HG02642 (cell line): ENCODE data around the gene NCBP2.

Experiments
- ATAC-seq: cut with Tn5 transposase; IDR thresholded peaks from one replicate; pipeline ENCODE4 v1.9.1; 2021; ENCODE audit warnings: mild to moderate bottlenecking; ENCODE audit not compliant: unreplicated experiment, poor library complexity

The NCBP2 gene

DNA sequence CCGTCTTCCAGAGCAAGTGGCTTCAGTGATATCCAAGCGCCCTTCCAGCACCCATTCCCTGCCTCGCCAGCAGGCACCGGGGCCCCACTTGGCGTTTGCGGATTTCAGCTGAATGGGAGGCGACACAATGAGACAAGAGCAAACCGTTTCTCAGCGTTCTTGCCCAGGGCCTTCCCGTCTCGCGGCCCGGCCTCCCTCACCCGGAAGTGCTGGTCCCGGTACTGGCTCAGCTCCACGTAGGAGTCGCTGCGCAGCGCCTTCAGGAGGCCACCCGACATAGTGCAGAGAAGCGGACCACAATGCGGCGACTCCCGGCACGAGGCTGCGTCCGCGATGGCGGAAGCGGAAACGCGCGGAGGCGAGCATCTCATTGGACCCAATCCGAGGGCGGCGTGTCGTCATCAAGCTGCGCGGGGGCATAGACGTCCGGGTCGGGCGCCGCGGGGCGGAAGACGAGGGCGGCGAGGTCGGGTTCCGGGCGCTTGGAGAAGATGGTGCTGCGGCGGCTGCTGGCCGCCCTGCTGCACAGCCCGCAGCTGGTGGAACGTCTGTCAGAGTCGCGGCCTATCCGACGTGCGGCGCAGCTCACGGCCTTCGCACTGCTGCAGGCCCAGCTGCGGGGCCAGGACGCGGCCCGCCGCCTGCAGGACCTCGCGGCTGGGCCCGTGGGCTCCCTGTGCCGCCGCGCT is at the start of gene NCBP2:
TSS of gene NCBP2 (minus strand) at position 303 of the 689 bp plus-strand sequence. CDS start at position 278, 25 bp downstream.
- peak; percentile 91 for ATAC-seq

DNA sequence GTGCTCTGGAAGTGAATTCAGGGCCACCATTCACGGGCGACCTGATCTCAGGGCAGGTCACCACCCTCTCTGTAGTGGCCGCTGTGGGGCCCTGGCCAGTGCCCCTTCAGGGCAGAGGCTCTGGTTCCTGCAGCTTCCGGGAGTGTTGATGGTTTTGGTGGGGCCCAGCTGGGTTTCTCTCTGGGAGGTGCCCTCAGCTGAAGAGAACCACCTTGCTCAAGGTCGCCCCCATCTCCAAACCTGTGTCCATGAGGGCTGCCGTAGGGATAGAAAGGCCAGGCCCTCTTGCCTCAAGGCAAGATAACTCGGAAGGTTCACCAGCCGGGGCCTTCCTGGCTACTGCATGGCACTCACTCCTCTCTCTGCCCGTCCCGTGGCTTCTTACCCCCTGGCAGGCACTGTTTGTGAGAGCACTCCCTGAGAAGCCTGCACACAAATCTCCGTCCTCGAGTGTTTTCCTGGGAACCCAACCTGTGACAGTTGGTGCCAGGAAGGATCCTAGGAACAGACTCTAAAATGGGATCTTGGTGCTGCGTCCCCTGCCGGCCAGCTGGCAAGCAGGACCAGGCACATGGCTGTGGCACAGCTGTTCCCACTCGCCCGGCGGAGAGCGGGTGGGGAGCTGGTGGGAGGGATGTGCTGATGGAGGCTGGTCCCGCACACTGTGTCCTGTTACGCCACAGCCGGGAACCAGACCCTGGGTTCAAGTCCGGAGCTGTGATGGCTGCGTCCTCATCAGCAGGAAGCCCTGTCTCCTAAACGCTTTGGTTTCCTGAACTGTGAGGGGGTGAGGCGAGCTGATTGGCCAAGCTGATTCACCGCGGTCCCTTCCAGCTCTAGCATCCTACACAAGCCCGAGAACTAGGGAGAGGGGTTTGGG is 49.5 kb upstream of the NCBP2 start:
- no peak for ATAC-seq

DNA sequence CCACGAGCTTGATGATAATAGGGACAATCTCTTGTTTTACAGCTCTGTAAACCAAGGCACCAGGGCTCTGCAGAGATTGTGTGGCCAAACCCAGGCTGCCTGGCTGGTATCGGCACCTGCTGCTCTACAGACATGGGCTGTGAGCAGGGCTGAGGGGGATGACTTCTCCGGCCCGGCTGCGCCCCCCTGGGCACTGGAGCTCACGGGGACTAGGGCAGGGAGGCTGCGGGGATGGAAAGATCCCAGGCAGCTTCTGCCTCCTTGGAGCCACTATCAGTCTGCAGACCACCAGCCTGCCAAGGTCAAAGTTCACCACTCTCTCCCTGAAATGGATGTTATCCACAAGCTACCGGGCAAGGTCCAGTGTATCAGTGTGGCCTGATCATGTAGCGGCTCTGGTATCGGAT is 48.3 kb upstream of the NCBP2 start:
- ATAC-seq: no peak

DNA sequence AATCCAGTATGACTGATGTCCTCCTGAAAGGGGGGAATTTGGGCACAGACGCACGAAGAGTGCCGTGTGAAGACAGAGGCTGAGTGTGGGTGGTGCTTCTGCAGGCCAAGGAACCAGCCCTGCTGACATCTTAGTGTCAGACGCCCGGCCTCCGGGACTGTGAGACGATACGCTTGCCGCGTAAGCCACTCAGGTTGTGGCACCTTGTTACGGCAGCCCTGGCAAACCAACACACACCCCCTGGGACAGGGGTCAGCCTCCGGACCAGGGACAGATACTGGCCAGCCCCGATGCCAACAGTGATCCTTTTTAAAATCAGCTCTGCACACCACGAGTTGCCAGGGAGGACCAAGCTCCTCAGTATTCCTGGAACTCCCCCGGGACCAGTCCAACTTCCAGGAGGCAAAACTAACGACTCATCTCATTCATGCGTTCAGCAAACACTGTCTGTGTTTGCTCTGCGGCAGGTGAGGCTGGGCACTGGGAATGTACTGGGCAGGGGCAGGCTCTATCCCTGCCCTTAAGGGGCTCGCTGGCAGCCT is 47.5 kb upstream of the NCBP2 start:
- ATAC-seq: no peak

DNA sequence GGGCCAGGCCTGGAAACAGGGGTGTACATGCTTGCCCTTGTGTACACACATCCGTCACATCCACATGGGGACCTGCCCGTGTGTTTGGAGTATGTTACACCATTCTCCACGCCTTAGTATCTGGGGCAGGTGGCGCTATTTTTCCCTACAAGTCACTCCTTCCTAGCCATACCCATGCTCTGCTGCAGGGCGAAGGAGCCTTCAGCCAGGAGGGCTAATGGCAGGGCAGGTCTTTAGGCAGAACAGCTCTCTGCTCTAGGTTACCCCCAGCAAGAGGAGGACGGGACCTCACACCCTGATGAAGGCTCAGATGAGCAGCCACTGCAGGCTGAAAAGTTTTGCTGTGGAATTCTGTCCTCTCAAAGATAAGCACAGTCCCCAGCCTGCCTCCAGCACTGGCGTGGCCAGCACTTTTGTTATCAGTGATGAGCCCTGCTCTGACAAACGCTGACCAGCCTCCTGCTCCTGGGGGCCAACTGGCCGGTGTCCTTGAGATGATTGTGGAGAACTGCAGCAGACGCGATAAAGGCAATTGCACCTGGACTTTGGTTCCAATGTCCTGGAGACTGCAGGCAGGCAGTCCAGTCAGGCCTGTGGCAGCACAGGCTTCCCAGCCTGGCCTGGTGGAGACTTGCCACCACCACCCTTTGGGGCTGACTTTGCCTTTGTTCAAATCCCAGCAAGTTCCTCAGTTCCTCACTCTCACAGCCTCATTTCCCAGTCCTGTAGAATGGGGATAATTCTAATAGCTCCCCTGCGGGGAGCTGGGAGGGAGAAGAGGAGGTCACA is 46.1 kb upstream of the NCBP2 start:
- no peak for ATAC-seq

DNA sequence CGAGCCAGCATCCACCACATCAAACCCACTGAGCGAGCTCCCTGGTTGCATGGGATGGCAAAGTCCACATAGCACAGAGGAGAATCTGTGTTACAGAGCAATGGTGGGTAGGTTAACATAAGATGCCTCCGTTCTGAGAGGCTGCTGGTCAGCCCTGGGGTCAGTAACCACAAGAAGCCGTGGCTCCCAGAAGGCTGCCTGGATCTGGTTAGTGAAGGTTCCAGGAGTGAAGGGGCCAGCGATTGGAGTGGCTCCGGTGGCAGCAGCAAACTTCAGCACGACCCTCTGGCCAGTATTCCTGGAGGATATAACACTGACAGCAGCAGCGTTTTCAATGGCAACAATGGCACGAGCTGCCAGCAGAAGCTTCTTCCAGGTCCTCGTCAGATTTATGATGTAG is 44.7 kb upstream of the NCBP2 start:
- ATAC-seq: no peak

DNA sequence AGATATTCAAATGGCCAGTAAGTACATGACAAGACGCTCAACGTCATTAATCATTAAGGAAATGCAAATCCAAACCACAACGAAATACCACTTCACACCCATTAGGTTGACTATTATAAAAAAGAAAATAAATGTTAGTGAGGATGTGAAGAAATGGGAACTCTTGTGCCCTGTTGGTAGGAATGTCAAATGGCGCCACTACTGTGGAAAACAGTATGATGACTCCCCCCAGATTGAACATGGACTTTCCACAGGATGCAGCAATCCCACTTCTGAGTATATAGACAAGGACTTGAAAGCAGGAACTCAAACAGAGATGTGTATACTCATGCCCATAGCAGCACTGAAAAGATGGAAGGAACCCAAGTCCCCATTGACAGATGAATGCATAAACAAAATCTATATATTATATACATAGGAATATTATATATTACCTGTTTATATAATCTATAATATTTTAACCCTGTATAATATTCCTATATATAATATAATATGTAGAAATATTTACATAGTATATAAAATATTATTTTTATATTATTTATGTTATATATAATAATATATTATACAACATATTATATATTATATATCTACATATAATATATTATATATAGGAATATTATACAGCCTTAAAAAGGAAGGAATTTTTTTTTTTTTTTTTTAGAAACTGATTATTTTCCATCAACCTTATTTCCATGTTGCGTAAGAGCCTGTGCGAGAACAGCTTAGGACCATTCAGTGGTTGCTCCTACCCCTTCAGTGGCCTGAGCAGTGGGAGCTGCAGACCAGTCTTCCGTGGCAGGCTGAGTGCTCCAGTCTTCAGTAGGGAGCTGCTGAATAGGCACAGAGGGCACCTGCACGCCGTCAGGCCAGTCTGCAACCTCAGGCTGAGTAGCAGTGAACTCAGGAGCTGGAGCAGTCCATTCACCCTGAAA is 43.9 kb upstream of the NCBP2 start:
- no peak for ATAC-seq

DNA sequence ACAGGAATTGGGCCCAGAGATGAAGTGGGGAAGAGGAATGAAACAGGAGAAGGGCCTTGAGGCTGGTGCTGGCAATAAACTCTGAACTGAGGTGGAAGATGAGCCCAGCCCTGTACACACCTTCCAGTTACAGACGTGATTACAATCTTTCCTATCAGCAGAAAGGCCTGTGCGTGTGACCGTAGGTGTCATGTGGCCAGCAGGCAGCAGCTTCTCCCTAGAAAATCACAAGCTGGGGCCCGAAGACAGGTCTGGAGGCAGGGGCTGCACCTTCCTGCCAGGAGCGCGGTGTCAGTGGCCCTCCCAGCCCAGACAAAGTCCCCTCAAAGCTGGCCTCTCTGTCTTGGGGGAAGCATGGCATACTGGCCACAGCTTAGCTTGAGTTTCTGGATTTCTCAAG is 43.0 kb upstream of the NCBP2 start:
- no peak for ATAC-seq

DNA sequence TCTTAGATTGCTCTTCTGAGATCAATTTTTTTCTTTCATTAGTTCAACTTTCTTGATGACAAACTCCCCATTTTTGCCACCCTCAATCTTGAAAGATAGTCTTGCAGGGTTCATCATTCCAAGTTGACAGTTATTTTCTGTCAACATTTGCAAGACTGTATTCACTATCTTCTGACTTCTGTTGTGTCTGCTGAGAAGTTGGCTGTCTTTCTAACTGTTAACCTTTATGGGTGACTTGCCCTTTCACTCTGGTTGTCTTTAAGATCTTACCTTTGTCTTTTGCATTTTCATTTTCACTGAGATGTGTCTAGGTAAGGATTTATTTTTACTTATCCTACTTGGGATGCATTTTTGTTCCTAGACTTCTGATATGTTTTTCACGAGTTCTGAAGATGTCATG is 40.9 kb upstream of the NCBP2 start:
- no peak for ATAC-seq

DNA sequence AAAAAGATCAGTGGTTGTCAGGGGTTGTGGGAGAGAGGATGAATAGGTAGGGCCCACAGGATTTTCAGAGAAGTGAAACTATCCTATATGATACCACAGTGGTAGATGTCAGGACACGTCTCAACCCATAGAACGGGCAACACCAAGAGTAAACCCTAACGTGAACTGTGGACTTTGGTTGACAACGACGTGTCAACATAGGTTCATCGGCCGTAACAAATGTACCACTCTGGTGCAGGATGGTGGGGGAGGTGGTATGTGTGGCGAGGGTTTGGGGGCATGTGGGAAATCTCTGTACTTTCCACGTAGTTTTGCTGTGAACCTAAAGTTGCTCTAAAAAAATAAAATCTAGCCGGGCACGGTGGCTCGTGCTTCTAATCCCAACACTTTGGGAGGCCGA is 39.3 kb upstream of the NCBP2 start:
- ATAC-seq: no peak

DNA sequence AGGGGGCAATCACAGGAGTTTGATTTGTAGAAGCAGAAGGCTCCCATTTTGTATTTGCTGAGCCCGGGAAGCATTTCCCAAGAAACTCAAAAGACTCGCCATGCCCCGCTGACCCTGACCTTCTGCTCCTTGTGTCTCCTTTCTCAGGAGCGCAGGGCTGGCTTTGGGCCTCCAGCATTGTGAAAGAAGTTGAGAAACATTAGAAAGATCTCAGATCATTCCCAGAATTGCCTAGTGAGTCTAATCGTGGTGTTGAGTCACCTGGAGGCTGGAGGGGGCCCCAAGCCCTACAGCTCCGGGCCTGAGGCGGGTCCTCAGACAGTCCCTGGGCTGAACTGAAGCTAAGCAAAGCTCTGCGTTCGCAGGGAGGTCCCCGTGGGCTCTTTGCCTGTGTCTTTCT is 37.2 kb upstream of the NCBP2 start:
- no peak for ATAC-seq

DNA sequence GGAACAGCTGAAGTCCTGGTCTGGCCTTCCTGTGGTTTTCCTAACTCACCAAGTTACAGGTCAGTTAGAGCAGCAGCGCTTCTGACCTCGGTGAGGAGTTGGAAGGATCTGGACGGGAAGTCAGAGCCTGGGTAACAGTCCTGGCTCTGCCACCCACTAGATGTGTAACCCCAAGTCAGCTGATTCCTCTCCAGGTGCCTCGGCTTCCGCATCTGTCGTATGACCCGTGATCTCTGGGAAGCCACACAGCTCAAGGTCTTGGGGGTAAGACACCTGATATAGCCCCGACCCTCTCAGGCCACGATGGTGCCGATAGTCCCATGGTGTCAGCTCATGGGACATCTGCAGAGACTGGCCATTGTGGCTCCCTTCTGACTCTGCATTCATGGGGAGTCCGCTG is 34.6 kb upstream of the NCBP2 start:
- no peak for ATAC-seq

DNA sequence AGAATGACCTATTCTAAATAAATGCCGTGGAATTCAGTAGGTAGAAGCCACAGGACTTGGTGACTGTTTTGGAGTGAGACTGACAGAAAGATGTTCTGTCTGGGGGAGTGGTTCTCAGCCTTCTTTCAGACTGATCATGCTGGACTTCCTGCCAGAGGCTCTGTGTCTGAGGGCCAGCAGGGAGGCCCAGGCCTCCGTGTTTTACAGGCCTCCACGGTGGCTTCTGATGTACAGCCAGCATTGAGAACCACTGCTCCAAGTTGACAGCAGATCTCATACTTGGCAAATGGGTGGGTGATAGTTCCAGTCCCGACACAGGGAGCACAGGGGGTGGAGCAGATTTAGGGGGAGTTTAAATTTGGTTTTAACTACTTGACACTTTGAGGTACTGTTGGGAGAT is 33.0 kb upstream of the NCBP2 start:
- no peak for ATAC-seq

DNA sequence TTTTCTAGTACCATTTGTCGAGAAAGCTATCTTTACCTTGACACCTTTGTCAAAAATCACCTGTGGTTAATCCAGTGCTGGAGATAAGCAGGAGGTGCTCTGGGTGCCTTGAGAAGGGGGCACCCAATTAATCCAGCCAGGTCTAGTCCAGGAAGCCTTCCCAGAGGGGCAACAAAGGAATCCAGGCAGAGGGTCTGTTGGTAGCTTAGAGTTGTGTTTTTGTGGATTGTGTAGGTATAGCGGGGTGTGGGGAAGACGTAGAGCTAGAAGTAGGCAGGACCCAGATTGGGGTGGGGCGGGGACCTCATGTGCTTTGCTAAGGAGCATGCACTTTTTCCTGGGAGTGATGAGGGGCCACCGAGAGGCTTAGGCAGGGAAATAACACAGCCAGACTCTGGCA is 32.3 kb upstream of the NCBP2 start:
- no peak for ATAC-seq

DNA sequence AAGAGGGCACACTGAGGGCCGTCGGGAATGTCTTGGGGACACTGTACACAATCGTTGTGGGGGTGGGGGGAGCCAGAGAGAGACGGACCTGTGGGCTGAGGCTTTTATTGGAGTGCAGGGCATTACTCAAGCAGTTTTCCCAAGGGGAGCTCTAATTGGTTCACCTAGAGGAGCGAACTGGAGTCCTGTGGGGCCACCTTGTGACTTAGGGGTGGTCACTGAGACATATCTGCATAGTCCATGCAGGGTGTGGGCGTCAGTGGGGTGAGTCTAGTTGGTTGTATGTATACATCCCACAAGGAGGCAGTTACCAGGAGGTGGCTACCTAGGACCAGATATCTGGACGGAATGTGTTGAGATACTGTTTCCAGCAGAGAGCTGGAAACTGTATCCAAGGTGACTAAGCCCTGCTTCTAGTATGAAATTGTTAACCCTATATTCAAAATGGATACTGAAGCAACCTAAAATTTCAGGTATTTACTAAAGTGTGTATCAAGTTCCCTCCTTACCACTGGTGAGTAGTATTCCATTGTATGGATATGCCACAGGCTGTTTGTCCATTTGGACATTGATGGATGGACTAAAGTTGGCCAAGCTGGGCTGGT is 28.9 kb upstream of the NCBP2 start:
- ATAC-seq: no peak

DNA sequence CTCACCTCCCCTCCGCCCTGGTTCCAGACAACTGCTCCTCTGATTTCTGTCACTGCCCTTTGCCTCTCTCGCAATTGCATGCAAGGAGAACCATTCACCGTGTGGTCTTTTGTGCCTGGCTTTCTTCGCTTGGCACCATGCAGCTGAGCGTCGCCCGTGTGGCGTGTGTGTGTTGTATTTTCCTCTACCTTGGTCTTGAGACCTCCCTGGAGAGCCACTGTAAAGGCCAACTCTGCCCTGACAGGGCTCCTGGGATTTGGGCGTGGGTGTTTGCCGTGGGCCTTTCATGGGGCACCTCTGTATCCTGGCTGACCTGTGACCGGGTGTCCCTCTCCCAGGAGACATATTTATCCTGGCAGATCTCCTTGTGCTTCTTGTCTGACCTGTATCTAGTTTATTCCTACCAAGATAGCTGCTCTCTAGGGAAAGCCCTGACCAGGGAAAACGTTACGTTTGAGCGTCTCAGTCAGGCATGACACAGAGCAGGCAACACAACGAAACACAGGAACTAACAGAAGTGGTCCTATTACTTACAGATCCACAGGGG is 28.3 kb upstream of the NCBP2 start:
- ATAC-seq: no peak

DNA sequence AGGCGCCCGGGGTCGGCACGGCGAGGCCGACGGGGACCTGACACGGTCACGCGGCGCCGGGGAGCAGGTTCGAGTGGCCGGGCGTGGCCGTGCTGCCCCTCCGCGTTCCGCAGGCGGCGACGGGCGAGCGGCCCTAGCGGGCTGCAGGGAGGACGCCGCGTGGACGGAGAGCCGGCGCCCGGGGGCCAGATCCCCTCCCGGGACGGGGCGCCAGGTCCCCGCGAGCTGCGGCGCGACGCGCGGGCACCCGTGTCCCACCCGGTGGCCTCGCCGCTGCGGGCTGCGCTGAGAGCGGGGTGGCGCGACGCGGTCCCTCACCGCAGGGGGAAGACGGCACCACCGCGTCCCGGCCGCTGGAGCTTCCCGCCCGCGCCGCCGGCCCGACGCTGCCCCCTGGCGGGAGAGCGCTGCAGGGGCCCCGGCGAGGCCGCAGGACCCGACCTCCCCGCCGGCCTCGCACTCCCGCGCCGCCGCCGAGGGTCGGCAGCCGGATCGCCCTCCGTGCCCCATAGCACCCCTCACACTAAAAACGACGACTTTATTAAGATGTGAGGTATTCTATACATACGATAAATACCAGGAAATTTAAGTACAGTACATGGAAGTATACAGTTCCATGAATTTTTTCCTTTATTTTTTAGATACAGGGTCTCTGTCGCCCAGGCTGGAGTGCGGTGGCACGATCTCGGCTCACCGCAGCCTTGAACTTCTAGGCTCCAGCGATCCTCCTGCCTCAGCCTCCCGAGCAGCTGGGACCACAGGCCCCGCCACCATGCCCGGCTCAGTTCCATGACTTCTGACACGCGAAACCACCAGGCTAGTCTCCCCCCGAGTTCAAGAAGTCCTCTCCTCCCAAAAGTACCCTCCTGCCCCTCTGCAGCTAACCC is 27.6 kb upstream of the NCBP2 start:
- peak; percentile 59 for ATAC-seq

DNA sequence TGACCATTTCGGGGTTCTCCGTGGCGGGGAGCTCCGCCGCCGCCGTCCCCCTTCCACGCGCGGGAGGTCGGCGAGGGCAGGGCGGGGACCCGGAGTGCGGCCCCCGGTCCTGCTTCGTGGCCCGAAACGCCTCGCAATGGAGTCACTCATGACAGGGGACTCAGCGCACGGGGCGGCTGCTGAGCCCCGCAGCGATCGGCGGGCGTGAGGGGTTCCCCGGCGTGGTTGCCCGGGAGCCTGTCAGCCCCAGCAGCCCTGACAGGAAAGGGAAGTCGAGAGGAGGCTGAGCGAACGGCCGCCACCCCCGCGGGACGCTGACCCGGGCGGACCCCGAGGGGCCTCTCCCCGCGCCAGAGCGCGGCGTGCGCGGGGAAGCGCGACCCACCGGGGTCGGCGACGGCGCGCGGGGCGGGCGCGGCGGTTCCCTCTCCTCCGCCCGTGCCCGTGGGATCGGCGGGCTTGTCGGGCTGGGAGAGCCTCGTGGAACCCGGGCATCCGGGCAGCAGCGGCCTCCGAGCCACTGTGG is 26.9 kb upstream of the NCBP2 start:
- ATAC-seq: peak; percentile 56
